K562 (cell line): ENCODE data around the gene ANKLE2. TPM values are rescaled to one million over a fixed set of nuclear protein-coding genes. Genes with fewer than 3 reads are reported as not detected.
A peak's percentile ranks its signal among the peaks of the same experiment; 100 is the strongest.

Source experiments
- ATAC-seq: fragments of 200-7000 bp; cut with Tn5 transposase; 3 replicates; pipeline ENCODE4 v1.9.1; 2020; ENCODE audit warnings: moderate library complexity
- BruUV-seq: library from RNA; stranded (reverse); fragments of 400-500 nt; replicated peaks from 2 replicates; lab custom pipeline; 2021; lab: Mats Ljungman, UMichigan
- CTCF ChIA-PET: fragments of 300-600 bp; formaldehyde crosslinking; extraction: SDS; loops from one replicate; lab custom pipeline; 2021; ENCODE audit warnings: low intra/inter-chr PET ratio; lab: Yijun Ruan, JAX
- POLR2A ChIA-PET: fragments of 300-600, 350-650 bp; sonication (Branson Sonifier 250); formaldehyde crosslinking; extraction: SDS; loops from one replicate; lab custom pipeline; 2021; ENCODE audit warnings: antibody characterized with exemption, inconsistent platforms; lab: Yijun Ruan, JAX
- DNase-seq, 4 experiments: peaks; one replicate each; pipeline versions ENCODE4 v3.0.0 to v3.0.0-alpha.2; 2011 to 2018; ENCODE audit warnings: low spot score in 3 of 4, mixed read lengths in 3 of 4; ENCODE audit errors: extremely low read depth in 1 of 4
- FAIRE-seq: peaks from 2 replicates; lab custom pipeline; 2011; peaks lifted over from hg19 to GRCh38; lab: Jason Lieb, UNC
- H2AFZ ChIP-seq: 2 replicates; pipeline ENCODE4 v1.6.0; 2011; ENCODE audit warnings: low read depth, low read length, control low read depth, inconsistent platforms
- H3K27ac ChIP-seq: fragments of 200-600 bp; 3 replicates; pipeline ENCODE4 v1.8.0; 2011; ENCODE audit warnings: low read depth, mild to moderate bottlenecking, control low read depth, inconsistent platforms, low read length, moderate library complexity, mixed read lengths; ENCODE audit errors: extremely low read depth
- H3K27me3 ChIP-seq, 2 experiments: fragments of 300-600 bp in 1 of 2; 2 replicates in 1 of 2; 3 replicates in 1 of 2; pipeline versions ENCODE4 v1.6.0 to v1.8.0; 2011; ENCODE audit warnings: inconsistent platforms in 2 of 2, low read length in 2 of 2, mild to moderate bottlenecking in 1 of 2, mixed read lengths in 1 of 2, moderate library complexity in 1 of 2; ENCODE audit not compliant: control insufficient read depth in 2 of 2, insufficient read depth in 2 of 2
- H3K36me3 ChIP-seq: fragments of 300-600 bp; 3 replicates; pipeline ENCODE4 v1.8.0; 2011; ENCODE audit warnings: mild to moderate bottlenecking, low read length, inconsistent platforms; ENCODE audit not compliant: control insufficient read depth, insufficient read depth
- H3K4me1 ChIP-seq, 2 experiments: fragments of 200-600 bp in 1 of 2; replicated peaks in 1 of 2; 2 replicates in 1 of 2; 3 replicates in 1 of 2; pipeline versions ENCODE4 v1.5.1 to v1.8.0; 2011; ENCODE audit warnings: inconsistent platforms in 2 of 2, low read length in 2 of 2, mild to moderate bottlenecking in 1 of 2, mixed read lengths in 1 of 2, moderate library complexity in 1 of 2; ENCODE audit not compliant: control insufficient read depth in 2 of 2, insufficient read depth in 2 of 2
- H3K4me2 ChIP-seq: 2 replicates; pipeline ENCODE4 v1.6.1; 2011; ENCODE audit warnings: low read length, control low read depth, inconsistent platforms, mixed read lengths; ENCODE audit not compliant: insufficient read depth
- H3K4me3 ChIP-seq: fragments of 200-600 bp; sonication (generic), shearing (Covaris generic); 2 replicates; pipeline ENCODE4 v1.5.1; 2016; ENCODE audit warnings: control low read depth, inconsistent platforms
- H3K79me2 ChIP-seq: fragments of 200-600 bp; 3 replicates; pipeline ENCODE4 v1.8.0; 2011; ENCODE audit warnings: low read length, inconsistent platforms; ENCODE audit not compliant: control insufficient read depth, insufficient read depth
- H3K9ac ChIP-seq, 2 experiments: 2 replicates each; pipeline versions ENCODE4 v1.6.0 to v1.6.1; 2011; ENCODE audit warnings: low read depth in 2 of 2, low read length in 2 of 2, control low read depth in 1 of 2, inconsistent platforms in 1 of 2, mild to moderate bottlenecking in 1 of 2, mixed read lengths in 1 of 2; ENCODE audit not compliant: insufficient read depth in 1 of 2
- H3K9me1 ChIP-seq: one replicate; pipeline ENCODE4 v1.6.0; 2011; ENCODE audit warnings: inconsistent platforms, mild to moderate bottlenecking, low read length, moderate library complexity; ENCODE audit not compliant: control insufficient read depth, insufficient read depth
- H3K9me3 ChIP-seq: replicated peaks from 2 replicates; pipeline ENCODE4 v1.5.1; 2011; ENCODE audit warnings: low read depth, low read length, inconsistent platforms; ENCODE audit not compliant: control insufficient read depth, insufficient read depth
- H4K20me1 ChIP-seq: replicated peaks from 2 replicates; pipeline ENCODE4 v1.6.1; 2011; ENCODE audit warnings: low read length, inconsistent platforms, mixed read lengths; ENCODE audit not compliant: control insufficient read depth, insufficient read depth
- ASH1L ChIP-seq: fragments of 450-650 bp; IDR thresholded peaks from 2 replicates; pipeline ENCODE4 v1.6.1; 2018; ENCODE audit warnings: borderline replicate concordance, mild to moderate bottlenecking, low read depth; ENCODE audit not compliant: partially characterized antibody
- POLR2AphosphoS5 ChIP-seq: IDR thresholded peaks from 2 replicates; pipeline ENCODE4 v1.6.1; 2011; ENCODE audit warnings: mild to moderate bottlenecking, low read depth, low read length, moderate library complexity; ENCODE audit not compliant: control insufficient read depth, insufficient read depth
- STAT5B ChIP-seq: fragments of 250-450 bp; sonication (Bioruptor Pico); IDR thresholded peaks from 2 replicates; pipeline ENCODE4 v1.8.0; 2021; ENCODE audit warnings: mild to moderate bottlenecking, inconsistent platforms
- ZHX1 ChIP-seq: fragments of 150-350 bp; conservative IDR thresholded peaks from 2 replicates; pipeline ENCODE4 v1.6.1; 2014; ENCODE audit warnings: low read length
- WGBS: fragments of 100-300 bp; shearing (Covaris generic); methylation state at CpG from one replicate; pipeline ENCODE4 v1.1.6; 2016; ENCODE audit warnings: low coverage, mixed read lengths; ENCODE audit not compliant: insufficient coverage; ENCODE audit errors: missing lambda C conversion rate; 5-methylcytosine and 5-hydroxymethylcytosine counted together
- in situ Hi-C: fragments of 300-500 bp; cut with MboI; formaldehyde crosslinking; loops from 4 replicates; pipeline ENCODE4 v1.15.0; 2018; ENCODE audit warnings: inconsistent platforms, mixed read lengths
- intact Hi-C: fragments of 100-400 bp; cut with micrococcal nuclease; formaldehyde crosslinking; loops from 2 replicates; pipeline ENCODE4 v1.14.2; 2022
- polyA plus RNA-seq, 8 experiments: library from polyadenylated mRNA; depleted of rRNA in 4 of 8; stranded (reverse) in 5 of 8; unstranded in 3 of 8; fragments of >200 nt; fragmentation: Nextera tagmentation in 2 of 8; fragmentation: Illumina TruSeq in 1 of 8; extraction: Ambion mirVana in 2 of 8; extraction: Trizol in 1 of 8; gene quantifications; 2 replicates each; pipeline versions ENCODE4 v1.2.1 to v1.2.3, GENCODE V29; 2011 to 2014; ENCODE audit warnings: inconsistent platforms in 1 of 8, missing spikeins in 1 of 8
- total RNA-seq, 7 experiments: library from RNA; depleted of rRNA in 6 of 7; stranded (reverse); fragments of >200 nt in 6 of 7; fragmentation: Illumina TruSeq in 2 of 7; extraction: Trizol in 2 of 7; gene quantifications; 2 replicates each; pipeline versions ENCODE4 v1.2.1 to v1.2.3, GENCODE V29; 2011 to 2021; ENCODE audit warnings: low replicate concordance in 1 of 7

The ANKLE2 gene
- total and polyA plus RNA-seq, 9 of the 15 experiments (the other 6 are each of a cell fraction or from before 2014, with no cell fraction given) = 3.2 to 57.7 (median 45.6) TPM

- no peak for TF ChIP-seq ASH1L
- no peak for TF ChIP-seq ZHX1
Observed at GRCh38 chr12:132734206-132734605, 27.4 kb downstream of the ANKLE2 start (continued).

- Histone ChIP-seq H4K20me1 (no peaks in the 10 kb centered on the region), H3K9me1 (no peaks in the 10 kb centered on the region), H3K9me3 (peaks cover 6% of the 10 kb centered on the region; the same call in 1 of the 2 replicates), H3K36me3 (peaks cover 94% of the 10 kb centered on the region), H3K4me3 (no peak overlapping the region), H3K79me2 (no peaks in the 10 kb centered on the region), H3K27me3 (no peaks in the 10 kb centered on the region), H3K27ac (no peak overlapping the region), H3K9ac (no peak overlapping the region), H3K4me2 (no peak overlapping the region), H3K4me1 (peaks cover 0 to 5% of the 10 kb centered on the region in 2 experiments; a peak in 1 of 5 replicates), H2AFZ (no peak overlapping the region)
- no peak for FAIRE-seq
- WGBS = 97% methylated on average over 17 of the region's 17 CpGs
- no TSS peak for BruUV-seq
- in situ Hi-C loops = no loop called here
- ChIA-PET POLR2A (no interaction called here), CTCF (no interaction called here)
- no peak for DNase-seq
- intact Hi-C loops = no loop called here
- ATAC-seq = no peak
- TF ChIP-seq STAT5B (CRISPR knock-in tag) = no peak
- peak; percentile 16; the same call in 1 of the 2 replicates for TF ChIP-seq POLR2AphosphoS5
Observed at GRCh38 chr12:132731574-132731973, 30.1 kb downstream of the ANKLE2 start.
